HG03442 (cell line): ENCODE results near the gene SMYD2.

Experiments
- ATAC-seq: cut with Tn5 transposase; IDR thresholded peaks from one replicate; pipeline ENCODE4 v1.9.1; 2021; ENCODE audit warnings: mild to moderate bottlenecking, moderate library complexity; ENCODE audit not compliant: unreplicated experiment

Gene SMYD2

GRCh38 chr1:214281021-214281719, at the start of gene SMYD2:
TSS of gene SMYD2 (plus strand) at chr1:214281159. CDS start at chr1:214281255, 96 bp downstream.
- peak; percentile 63 for ATAC-seq

GRCh38 chr1:214233856-214234634, 46.9 kb upstream of the SMYD2 start:
- ATAC-seq: no peak

GRCh38 chr1:214234635-214235025, 46.3 kb upstream of the SMYD2 start:
- no peak for ATAC-seq

- ATAC-seq: no peak
These were observed 44.5 kb upstream of the SMYD2 start for GRCh38 chr1:214236477-214236876.

GRCh38 chr1:214241060-214241459, 39.9 kb upstream of the SMYD2 start:
- no peak for ATAC-seq

- no peak for ATAC-seq
These were observed 36.7 kb upstream of the SMYD2 start for GRCh38 chr1:214244252-214244651.

- no peak for ATAC-seq
These were observed 36.1 kb upstream of the SMYD2 start for GRCh38 chr1:214244841-214245240.

GRCh38 chr1:214247501-214248041, 33.4 kb upstream of the SMYD2 start:
- ATAC-seq: no peak

- ATAC-seq: no peak
These were observed 32.5 kb upstream of the SMYD2 start for GRCh38 chr1:214248311-214249085.

- no peak for ATAC-seq
These were observed 31.3 kb upstream of the SMYD2 start for GRCh38 chr1:214249651-214250050.

- ATAC-seq: no peak
These were observed 29.6 kb upstream of the SMYD2 start for GRCh38 chr1:214251354-214251753.

GRCh38 chr1:214255509-214255908, 25.4 kb upstream of the SMYD2 start:
- ATAC-seq: no peak

- ATAC-seq: peak; percentile 40
These were observed 21.5 kb upstream of the SMYD2 start for GRCh38 chr1:214259353-214259977.

- ATAC-seq: no peak
These were observed 20.3 kb upstream of the SMYD2 start for GRCh38 chr1:214260561-214261205.

GRCh38 chr1:214261206-214262123, 19.5 kb upstream of the SMYD2 start:
- peak; percentile 94 for ATAC-seq

- no peak for ATAC-seq
These were observed 16.8 kb upstream of the SMYD2 start for GRCh38 chr1:214264196-214264595.

GRCh38 chr1:214264976-214265375, 16.0 kb upstream of the SMYD2 start:
- no peak for ATAC-seq

- ATAC-seq: no peak
These were observed 10.8 kb upstream of the SMYD2 start for GRCh38 chr1:214270097-214270650.
